Colonic mucosa (tissue), 4 donors: ENCODE measurements around the gene CROCC2. TPM values are rescaled to one million over a fixed set of nuclear protein-coding genes. Genes with fewer than 3 reads are reported as not detected.

ENCODE experiments used
- DNase-seq: peaks from one replicate; pipeline ENCODE4 v3.0.0-alpha.2; 2020
- H3K27ac ChIP-seq: fragments of 200-600 bp; one replicate; pipeline ENCODE4 v1.8.0; 2021
- H3K27me3 ChIP-seq: fragments of 200-600 bp; one replicate; pipeline ENCODE4 v1.8.0; 2021
- H3K36me3 ChIP-seq: fragments of 200-600 bp; one replicate; pipeline ENCODE4 v1.8.0; 2021
- H3K4me1 ChIP-seq: fragments of 200-600 bp; one replicate; pipeline ENCODE4 v1.8.0; 2021; ENCODE audit warnings: mild to moderate bottlenecking
- H3K4me3 ChIP-seq: fragments of 200-600 bp; one replicate; pipeline ENCODE4 v1.8.0; 2021
- H3K9ac ChIP-seq, 2 donors: one replicate each; pipeline ENCODE4 v1.7.0; 2013; ENCODE audit warnings: control low read depth in 2 of 2, low read depth in 2 of 2, low read length in 2 of 2
- H3K9me3 ChIP-seq: fragments of 200-600 bp; one replicate; pipeline ENCODE4 v1.8.0; 2021
- intact Hi-C: fragments of 100-400 bp; cut with DNase I; formaldehyde crosslinking; loops from one replicate; pipeline ENCODE4 v1.14.1; 2022
- total RNA-seq, 2 donors: library from RNA; stranded (reverse); fragmentation: NEBNext Ultra II Directional in 1 of 2; extraction: Animal tissue kit (Norgen Biotek cat#: 25700) in 1 of 2; gene quantifications; one replicate each; pipeline ENCODE4 v1.2.1, GENCODE V29; 2021
- TF ChIP-seq, protein P1 (sequence below): fragments of 200-600 bp; IDR thresholded peaks from one replicate; pipeline ENCODE4 v1.8.0; 2022; ENCODE audit warnings: antibody characterized with exemption, mild to moderate bottlenecking
- donor health status: healthy.
- donor health status: DM: no; HTN: no; CAD: no.
- donor health status: DM: no; HTN: no; CAD: no.

The CROCC2 gene
- total RNA-seq, 2 donors from 2014 or later, result 0.05 TPM; not detected in 1

DNA sequence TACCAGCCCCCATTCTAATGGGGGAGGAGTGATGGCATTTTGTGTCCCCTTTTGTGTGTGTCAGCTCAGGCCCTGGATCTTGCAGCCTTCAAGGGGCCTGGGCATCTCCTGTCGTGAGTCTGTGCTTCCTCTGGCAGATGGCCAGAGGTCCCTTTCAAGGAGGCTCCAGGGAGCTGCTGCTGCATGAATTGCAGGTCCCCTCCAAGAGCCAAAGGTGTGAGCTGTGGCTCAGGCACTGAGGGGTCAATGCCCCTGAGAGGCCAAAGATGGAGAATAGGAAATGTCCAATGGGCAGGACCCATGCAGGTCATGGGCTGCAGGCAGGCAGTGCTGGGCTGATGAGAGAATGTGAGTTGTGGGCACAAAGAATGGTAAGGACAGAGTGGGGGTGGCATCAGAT, 20.6 kb upstream of the CROCC2 start:
- no peak overlapping the region for H3K27ac ChIP-seq
- H3K36me3 ChIP-seq, result no peaks in the 10 kb centered on the region
- H3K27me3 ChIP-seq, result no peaks in the 10 kb centered on the region
- H3K9ac ChIP-seq, result no peak overlapping the region
- no peaks in the 10 kb centered on the region for H3K9me3 ChIP-seq
- no peak for DNase-seq
- TF ChIP-seq, protein P1, sequence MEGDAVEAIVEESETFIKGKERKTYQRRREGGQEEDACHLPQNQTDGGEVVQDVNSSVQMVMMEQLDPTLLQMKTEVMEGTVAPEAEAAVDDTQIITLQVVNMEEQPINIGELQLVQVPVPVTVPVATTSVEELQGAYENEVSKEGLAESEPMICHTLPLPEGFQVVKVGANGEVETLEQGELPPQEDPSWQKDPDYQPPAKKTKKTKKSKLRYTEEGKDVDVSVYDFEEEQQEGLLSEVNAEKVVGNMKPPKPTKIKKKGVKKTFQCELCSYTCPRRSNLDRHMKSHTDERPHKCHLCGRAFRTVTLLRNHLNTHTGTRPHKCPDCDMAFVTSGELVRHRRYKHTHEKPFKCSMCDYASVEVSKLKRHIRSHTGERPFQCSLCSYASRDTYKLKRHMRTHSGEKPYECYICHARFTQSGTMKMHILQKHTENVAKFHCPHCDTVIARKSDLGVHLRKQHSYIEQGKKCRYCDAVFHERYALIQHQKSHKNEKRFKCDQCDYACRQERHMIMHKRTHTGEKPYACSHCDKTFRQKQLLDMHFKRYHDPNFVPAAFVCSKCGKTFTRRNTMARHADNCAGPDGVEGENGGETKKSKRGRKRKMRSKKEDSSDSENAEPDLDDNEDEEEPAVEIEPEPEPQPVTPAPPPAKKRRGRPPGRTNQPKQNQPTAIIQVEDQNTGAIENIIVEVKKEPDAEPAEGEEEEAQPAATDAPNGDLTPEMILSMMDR, result no peak
- no peak overlapping the region for H3K4me3 ChIP-seq
- peaks cover 9% of the 10 kb centered on the region for H3K4me1 ChIP-seq
- intact Hi-C loops, result no loop called here

DNA sequence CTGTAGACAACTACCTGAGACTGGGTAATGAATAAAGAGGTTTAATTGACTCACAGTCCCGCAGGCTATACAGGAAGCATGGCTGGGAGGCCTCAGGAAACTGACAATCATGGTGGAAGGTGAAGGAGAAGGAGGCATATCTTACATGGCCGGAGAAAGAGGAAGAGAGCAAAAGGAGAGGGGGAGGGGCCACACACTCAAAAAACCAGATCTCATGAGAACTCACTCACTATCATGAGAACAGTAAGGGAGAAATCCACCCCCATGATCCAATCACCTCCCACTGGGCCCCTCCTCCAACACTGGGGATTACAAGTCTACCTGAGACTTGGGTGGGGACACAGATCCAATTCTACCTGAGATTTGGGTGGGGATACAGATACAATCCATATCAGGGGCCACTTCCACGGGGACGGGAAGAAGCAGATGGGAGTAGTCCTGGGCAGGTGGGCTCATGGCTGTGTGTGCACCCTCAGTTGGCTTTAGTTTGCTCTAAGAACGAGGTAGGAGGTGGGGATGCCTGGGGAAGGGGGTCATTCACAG, 20.0 kb upstream of the CROCC2 start:
- Histone ChIP-seq H3K9me3 (no peaks in the 10 kb centered on the region), H3K27ac (no peak overlapping the region), H3K9ac (no peak overlapping the region), H3K36me3 (no peaks in the 10 kb centered on the region), H3K4me1 (peaks cover 9% of the 10 kb centered on the region), H3K27me3 (no peaks in the 10 kb centered on the region), H3K4me3 (no peak overlapping the region)
- intact Hi-C loops, result no loop called here
- TF ChIP-seq, protein P1, result no peak
- DNase-seq, result no peak

DNA sequence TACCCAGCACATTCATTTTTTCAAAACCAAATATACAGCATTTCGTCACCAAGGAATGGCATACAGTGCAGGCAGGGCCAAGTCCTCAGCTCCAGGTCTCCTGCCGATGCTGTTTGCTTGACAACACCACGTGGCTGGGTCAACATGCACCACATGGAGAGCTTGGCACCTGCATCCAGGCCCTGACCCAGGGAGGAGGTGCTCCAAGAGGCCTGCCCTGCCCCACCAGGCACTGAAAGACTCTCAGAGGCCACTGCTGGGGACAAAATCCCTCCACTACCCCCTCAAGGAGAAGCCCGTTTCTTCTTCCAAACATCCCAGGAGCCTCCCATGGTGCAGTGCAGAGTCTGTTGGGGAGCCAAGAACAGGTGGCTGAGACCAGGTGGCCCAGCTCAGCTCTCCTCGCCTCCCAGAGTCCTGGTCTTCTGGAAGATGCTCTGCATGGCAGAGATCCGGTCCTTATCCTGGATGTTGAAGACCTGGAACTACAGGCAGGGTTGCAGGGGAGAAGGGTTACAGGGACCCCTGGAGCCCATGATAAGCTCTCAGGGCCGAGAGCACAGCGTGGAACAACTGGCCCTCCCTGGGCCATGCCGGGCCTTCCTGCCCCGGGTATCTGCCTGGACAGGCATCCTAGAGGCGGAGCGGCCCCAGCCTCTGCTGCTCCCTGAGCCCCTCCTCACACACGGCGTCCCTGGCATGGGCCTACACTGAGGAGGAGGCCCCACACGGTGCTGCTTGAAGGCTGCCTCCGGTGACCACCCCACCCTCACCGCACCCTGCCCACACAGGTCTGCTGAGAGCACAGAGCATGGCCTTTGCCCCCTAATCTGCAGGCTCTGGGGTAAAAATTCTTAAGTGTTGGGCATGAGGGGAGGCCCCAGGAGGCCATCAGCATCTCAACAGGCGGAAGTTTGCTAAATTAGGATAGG, 19.2 kb upstream of the CROCC2 start:
- no peak overlapping the region for H3K27ac ChIP-seq
- TF ChIP-seq, protein P1, result no peak
- H3K9me3 ChIP-seq, result no peaks in the 10 kb centered on the region
- H3K4me1 ChIP-seq, result peaks cover 9% of the 10 kb centered on the region
- intact Hi-C loops, result no loop called here
- no peak overlapping the region for H3K4me3 ChIP-seq
- no peak for DNase-seq
- H3K27me3 ChIP-seq, result no peaks in the 10 kb centered on the region
- H3K9ac ChIP-seq, result no peak overlapping the region
- no peaks in the 10 kb centered on the region for H3K36me3 ChIP-seq

DNA sequence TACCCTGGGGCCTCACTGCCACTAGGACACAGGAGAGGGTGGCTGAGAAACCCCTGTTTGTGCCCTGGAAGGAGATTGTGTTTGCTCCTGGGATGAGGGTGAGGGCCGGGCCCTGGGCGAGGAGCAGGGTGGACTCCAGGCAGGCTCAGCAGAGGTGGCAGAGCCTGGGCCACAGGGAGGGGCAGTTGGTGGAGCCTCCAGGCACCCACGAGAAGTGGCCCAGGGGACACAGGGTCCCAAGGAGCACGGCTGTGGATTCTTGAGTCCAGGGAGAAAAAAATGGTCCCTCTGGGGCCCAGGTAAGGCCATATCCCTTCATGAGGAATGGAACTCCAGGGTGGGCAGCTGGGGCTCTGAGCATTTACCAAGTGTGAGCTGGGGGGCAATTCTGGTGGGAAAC, 18.5 kb upstream of the CROCC2 start:
- H3K36me3 ChIP-seq, result no peaks in the 10 kb centered on the region
- no peak for DNase-seq
- intact Hi-C loops, result no loop called here

DNA sequence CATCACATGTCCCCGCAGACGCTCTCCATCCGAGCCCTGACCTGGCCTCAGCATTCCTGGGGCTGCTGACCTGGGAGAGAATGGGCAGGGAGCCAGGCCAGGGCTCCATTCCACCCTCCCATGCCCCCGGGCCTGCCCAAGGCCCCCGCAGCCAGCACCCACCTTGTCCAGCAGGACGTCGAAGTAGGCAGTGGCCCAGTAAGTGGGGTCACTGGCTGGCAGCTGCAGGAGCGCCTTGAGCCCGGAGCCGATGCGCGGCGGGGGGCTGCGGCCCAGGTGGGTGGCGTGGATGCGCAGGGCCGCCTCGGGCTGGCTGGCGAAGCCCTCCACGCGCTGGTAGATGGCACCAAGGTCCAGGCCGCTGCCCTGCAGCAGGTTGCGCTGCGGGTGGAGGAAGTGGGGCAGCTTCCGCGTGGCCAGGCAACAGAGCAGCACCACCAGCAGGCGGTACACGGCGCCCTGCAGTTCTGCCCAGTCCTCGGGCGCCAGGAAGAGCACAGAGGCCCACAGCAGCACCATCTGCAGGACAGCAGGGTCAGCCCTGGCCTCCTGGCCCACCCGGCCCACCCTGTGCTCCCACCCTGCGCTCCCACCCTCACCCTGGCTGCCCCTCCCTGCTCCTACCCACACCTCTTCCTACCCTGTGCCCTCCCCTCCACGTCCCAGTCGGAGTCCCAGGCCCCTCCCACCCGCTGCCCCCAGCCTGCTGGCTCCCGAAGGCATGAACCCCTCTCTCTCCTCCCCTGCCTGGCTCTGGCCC, 17.8 kb upstream of the CROCC2 start:
- no peak for DNase-seq
- Histone ChIP-seq H3K9me3 (no peaks in the 10 kb centered on the region), H3K27ac (no peak overlapping the region), H3K4me3 (no peak overlapping the region), H3K9ac (no peak overlapping the region), H3K36me3 (no peaks in the 10 kb centered on the region), H3K4me1 (peaks cover 9% of the 10 kb centered on the region), H3K27me3 (no peaks in the 10 kb centered on the region)
- TF ChIP-seq, protein P1, result no peak
- intact Hi-C loops, result no loop called here

More for the DNA sequence above, 18.5 kb upstream of the CROCC2 start:
- peaks cover 9% of the 10 kb centered on the region for H3K4me1 ChIP-seq
- no peak overlapping the region for H3K27ac ChIP-seq
- TF ChIP-seq, protein P1, result no peak
- H3K27me3 ChIP-seq, result no peaks in the 10 kb centered on the region
- no peak overlapping the region for H3K4me3 ChIP-seq
- no peaks in the 10 kb centered on the region for H3K9me3 ChIP-seq
- no peak overlapping the region for H3K9ac ChIP-seq
